Right ventricle myocardium superior (tissue), 1 donor: ENCODE results near the gene PHLDA3. TPM values are rescaled to one million over a fixed set of nuclear protein-coding genes. Genes with fewer than 3 reads are reported as not detected.
"Not testable (repeated sequence)": the region's sequence is repeated elsewhere in the genome, so short reads cannot be mapped to it uniquely, and the experiment has no call there.

Experiments
- ATAC-seq: fragments of 200-7000 bp; cut with Tn5 transposase; one replicate; pipeline ENCODE4 v1.9.1; 2020; ENCODE audit warnings: mild to moderate bottlenecking; ENCODE audit not compliant: poor library complexity
- DNase-seq: peaks from one replicate; pipeline ENCODE4 v3.0.0-alpha.2; 2020
- intact Hi-C: fragments of 100-400 bp; cut with DNase I; formaldehyde crosslinking; loops from one replicate; pipeline ENCODE4 v1.11.2; 2022
- total RNA-seq: library from RNA; stranded (reverse); fragmentation: NEBNext Ultra II Directional; extraction: Animal tissue kit (Norgen Biotek cat#: 25700); gene quantifications from one replicate; pipeline ENCODE4 v1.2.1, GENCODE V29; 2021
- donor health status: DM: no; HTN: yes; CAD: no; lungs with severe emphysema.

PHLDA3 gene
- total RNA-seq, 1 donor from 2014 or later = 21.5 TPM

GRCh38 chr1:201491896-201492511, 23.0 kb upstream of the PHLDA3 start:
- ATAC-seq (no peak), DNase-seq (no peak)
- intact Hi-C loops = no loop called here

GRCh38 chr1:201490708-201491131, 21.7 kb upstream of the PHLDA3 start:
- DNase-seq = no peak
- ATAC-seq = no peak

DNA sequence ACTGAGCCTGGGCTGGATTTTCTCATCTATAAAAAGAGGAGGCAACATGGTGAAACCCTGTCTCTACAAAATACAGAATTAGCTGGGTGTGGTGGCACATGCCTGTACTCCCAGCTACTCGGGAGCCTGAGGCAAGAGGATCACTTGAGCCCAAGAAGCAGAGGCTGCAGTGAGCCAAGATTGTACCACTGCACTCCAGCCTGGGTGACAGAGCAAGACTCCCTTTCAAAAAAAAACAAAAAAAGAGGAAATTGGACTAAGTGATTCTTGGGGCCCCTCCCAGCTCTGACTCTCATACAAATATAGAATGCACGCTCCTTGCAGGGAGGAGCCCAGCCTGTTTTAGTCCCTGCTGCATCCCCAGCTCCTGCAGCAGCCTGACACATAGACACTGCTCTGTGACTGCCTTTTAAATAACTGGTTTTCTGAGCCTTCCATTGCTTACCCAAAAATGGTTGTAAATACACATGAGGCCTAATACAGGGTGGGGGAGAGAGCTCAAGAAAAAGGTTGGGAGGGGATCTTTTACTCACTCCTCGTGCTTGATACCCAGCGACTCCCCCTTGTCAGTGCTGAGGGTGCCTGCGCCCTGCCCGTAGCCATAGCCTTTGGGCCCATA, 20.8 kb upstream of the PHLDA3 start:
- ATAC-seq = no peak
- intact Hi-C loops = no loop called here

More at GRCh38 chr1:201490708-201491131, 21.7 kb upstream of the PHLDA3 start:
- intact Hi-C loops = no loop called here

DNA sequence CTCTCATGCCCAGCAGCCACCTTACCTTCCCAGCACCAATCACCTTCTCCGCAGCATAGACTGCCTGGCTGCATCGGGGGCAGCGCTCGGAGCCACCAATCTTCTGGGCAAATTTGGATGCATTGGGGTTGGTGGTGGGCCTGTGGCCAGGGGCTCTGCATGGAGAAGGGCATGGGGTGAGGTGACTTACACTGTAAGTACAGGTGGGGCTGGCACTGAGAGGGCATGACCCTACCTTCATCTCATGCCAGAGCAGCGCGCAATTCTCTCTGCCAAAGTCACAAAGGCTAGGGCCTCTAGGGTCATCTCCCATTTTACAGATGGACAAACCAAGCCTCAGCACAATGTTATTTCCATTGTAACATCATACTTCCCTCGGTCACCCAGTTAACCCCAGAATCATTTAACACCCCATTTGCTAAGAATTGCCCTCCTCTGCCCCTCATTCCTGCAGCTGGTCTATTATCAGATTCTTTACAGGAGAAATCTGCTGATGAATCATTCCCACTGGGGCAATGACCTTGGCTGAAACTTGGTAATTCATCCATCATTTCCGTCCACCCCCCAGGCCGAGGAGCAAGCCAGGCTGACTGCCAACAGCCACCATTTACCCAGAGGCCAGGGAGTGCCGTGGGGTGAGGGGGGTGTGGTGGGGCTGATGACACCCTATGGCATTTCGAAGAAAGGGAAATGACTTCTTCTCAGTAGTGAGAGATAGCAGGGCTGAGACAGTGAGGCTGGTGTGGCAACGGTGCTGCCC, 20.0 kb upstream of the PHLDA3 start:
- intact Hi-C loops = no loop called here
- DNase-seq (peak; percentile 78), ATAC-seq (peak; percentile 20)

More for the DNA sequence above, 20.8 kb upstream of the PHLDA3 start:
- DNase-seq = no peak

- intact Hi-C loops = no loop called here
- DNase-seq = no peak
- no peak for ATAC-seq
Measured at GRCh38 chr1:201487742-201488141, 18.8 kb upstream of the PHLDA3 start.

GRCh38 chr1:201486187-201486586, 17.2 kb upstream of the PHLDA3 start:
- DNase-seq (no peak), ATAC-seq (no peak)
- intact Hi-C loops = no loop called here

DNA sequence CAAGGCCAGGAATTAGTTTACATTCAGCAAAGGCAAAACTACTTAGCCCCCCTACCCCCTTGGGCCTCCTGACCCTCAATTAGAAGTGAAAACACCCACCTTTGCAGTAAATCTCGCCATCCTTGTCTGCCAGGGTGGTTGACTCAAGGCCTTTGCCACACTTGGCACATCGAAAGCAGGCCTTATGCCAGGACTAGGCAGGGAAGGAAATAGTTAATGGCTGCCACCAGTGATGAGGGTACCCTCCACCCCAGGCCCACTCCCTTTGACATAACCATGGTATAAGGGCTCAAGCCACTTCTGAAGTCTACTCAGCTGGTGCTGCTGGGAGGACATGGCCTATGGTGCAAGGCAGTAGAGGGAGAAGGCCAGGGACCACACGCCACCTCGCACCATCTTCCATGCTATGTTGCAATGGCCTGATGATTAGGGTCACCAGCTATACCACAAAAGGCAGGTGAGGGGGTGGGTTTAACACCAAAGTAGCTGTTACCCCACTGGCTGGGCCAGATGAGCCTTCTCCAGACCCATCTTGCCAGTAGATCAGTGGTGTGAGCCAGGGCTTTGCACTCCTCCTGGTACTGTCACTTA, 16.3 kb upstream of the PHLDA3 start:
- no peak for ATAC-seq
- intact Hi-C loops = no loop called here
- DNase-seq = no peak

DNA sequence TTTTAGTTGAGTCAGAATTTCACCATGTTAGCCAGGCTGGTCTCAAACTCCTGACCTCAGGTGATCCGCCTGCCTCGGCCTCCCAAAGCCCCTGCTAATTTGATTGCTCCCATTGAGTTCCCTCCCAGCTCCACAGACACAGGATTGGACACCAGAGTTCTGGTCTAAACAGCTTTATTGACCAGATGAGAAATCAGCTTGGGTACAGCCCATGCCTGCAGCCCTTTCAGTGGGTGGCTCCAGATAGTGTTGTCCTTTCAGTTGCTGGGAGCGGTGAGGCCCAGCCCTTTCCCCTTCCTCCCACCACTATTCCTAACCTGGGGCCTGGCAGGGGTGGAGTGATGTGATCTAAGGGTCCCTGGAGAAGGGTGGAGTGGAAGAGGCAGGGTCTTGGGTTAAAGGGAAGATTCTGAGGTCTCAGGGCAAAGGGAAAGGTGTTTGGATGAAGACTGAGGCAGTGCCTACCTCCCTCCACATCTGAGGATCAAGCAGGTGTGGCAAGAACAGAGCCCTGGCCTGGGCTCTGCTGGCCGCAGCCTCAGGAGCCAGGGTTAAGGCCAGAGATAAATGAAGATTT, 14.5 kb upstream of the PHLDA3 start:
- no peak for ATAC-seq
- intact Hi-C loops = no loop called here

GRCh38 chr1:201482755-201483154, 13.8 kb upstream of the PHLDA3 start:
- DNase-seq (no peak), ATAC-seq (no peak)
- intact Hi-C loops = loop anchor here (1.0 kb wide), 1 partner anchor 31 kb away; no protein-coding TSS in a partner anchor

More for the DNA sequence above, 14.5 kb upstream of the PHLDA3 start:
- DNase-seq = no peak

- peak; percentile 91 for ATAC-seq
- intact Hi-C loops = loop anchor here (1.0 to 2.0 kb wide), 2 partner anchors 31 to 33 kb away; no protein-coding TSS in a partner anchor
Measured at GRCh38 chr1:201481761-201482493, 12.9 kb upstream of the PHLDA3 start.

GRCh38 chr1:201481004-201481380, 12.0 kb upstream of the PHLDA3 start:
- intact Hi-C loops = loop anchor here (2.0 kb wide), 1 partner anchor 32 kb away; no protein-coding TSS in a partner anchor
- ATAC-seq = peak; percentile 13

More at GRCh38 chr1:201481761-201482493, 12.9 kb upstream of the PHLDA3 start:
- peak; percentile 89 for DNase-seq

DNA sequence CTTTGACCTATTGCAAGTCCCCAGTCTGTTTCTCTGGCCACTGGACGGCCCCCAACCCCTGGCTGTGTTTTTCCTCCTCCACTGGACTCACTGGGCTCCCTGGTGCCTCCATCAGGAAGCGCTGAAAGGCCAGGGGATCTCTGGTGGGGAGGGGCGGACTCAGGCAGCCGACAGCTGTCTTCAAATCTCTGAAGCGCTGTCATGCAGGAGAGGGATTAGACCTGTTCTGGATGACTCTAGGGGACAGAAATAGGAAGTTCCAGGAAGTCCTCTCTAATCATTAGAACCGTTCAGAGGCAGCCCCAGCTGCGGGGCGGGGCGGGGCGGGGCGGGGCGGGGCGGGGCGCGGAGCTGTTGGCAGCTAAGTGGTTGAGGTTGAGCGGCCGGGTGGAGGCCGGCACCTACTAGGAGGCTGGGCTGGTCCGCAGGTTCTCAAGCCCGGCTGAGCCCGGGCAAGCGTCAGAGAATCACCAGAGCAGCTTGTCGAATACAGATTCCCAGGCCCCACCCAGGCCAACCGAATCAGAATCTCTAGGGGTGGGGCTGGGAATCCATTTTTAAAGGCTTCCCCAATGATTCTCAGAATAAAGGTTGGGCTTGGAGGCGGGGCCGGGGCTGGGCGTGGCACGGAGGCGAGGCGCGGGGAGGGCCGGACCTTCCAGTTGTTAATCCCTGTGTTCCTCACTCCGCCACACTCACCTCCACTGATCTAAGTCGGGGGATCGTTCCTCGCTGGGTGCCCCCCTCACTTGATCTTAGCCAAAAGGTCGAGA, 11.4 kb upstream of the PHLDA3 start:
- ATAC-seq (peak; percentile 64), DNase-seq (peak; percentile 87)
- intact Hi-C loops = loop anchor here (2.0 kb wide), 1 partner anchor 32 kb away; no protein-coding TSS in a partner anchor

More at GRCh38 chr1:201481004-201481380, 12.0 kb upstream of the PHLDA3 start:
- DNase-seq = no peak

GRCh38 chr1:201479201-201479730, 10.3 kb upstream of the PHLDA3 start:
- DNase-seq (peak; percentile 45), ATAC-seq (no peak)
- intact Hi-C loops = no loop called here

- ATAC-seq, DNase-seq, intact Hi-C loops: not testable (repeated sequence)
Measured at GRCh38 chr1:201478666-201479065, 9.7 kb upstream of the PHLDA3 start.

DNA sequence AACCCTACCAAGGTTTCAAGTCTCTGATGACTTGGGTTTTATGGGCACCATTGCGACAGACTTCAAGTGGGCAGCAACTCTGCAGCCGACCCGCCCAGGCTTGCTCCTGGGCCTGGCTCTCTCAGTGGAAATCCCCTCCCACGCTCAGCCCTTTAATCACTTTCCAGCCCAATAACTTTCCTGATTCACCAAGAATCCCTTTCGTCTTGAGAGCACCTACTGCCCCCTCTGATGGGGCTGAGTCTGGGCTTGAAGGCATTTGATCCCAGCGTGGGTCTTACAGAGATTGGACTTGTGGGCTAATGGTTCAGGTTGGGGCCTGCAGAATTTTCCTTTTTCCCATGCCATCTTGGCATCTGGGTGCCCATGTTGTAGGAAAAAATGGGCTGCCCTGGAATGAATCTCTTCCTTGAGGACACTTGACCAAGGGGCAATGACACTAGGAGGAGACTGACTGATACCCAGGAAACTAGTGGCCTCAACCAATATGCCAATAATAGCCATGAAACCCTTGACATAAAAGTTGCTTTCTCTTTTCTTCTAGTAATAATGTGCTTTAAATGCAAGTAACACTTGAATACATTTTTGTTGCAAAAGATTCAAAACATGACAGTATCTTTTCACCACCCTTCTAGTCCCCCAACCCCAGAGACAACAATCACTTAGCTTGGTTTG, 7.8 kb upstream of the PHLDA3 start:
- no peak for DNase-seq
- no peak for ATAC-seq
- intact Hi-C loops = no loop called here

DNA sequence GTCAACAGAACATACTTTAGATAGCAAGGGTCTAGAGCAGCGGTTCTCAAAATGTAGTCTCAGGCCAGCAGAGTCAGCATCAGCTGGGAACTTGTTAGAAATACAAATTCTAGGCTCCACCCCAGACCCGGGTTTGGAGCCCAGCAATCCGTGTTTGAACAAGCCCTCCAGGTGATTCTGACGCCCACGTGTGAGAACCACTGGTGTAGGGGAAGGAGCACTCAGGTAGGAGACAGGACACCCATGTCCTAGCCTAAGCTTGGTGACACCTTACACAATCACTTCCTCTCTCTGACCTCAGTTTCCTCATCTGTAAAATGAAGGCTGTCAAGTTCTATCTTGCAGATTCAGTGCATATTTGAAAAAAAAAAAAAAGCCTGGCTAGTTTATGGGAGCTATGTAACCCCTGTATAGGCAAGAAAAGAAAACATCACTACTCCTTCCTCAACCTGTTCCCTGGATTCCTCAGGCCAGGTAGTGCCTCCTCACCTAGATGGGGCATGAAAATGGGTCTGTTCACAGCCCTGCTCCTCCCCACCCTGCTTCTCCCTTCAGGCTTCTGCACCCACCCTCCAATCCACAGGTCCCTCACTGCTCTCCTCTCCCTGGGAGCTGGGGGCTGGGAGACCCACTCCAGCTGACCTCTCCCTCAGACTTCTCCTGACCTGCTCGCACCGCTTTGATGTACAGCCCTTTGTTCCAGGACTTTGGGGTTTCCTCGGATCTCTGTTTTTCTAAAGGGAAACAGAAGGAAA, 7.1 kb upstream of the PHLDA3 start:
- intact Hi-C loops = no loop called here
- DNase-seq (no peak), ATAC-seq (no peak)
